ENCODE data around the gene GMPR.

The GMPR gene

GRCh38 chr6:16333580-16333979, 95.2 kb downstream of the GMPR start:
- DNase-seq, result no peak

GRCh38 chr6:16334671-16335070, 96.3 kb downstream of the GMPR start:
- no peak for DNase-seq

- DNase-seq, result no peak
These were observed 96.8 kb downstream of the GMPR start for GRCh38 chr6:16335176-16335575.

- no peak for DNase-seq
These were observed 97.8 kb downstream of the GMPR start for GRCh38 chr6:16336056-16336818.

- no peak for DNase-seq
These were observed 98.5 kb downstream of the GMPR start for GRCh38 chr6:16336911-16337294.

GRCh38 chr6:16337295-16337975, 99.0 kb downstream of the GMPR start:
- no peak for DNase-seq

- DNase-seq, result no peak
These were observed 100.3 kb downstream of the GMPR start for GRCh38 chr6:16338577-16339264.

- DNase-seq, result no peak
These were observed 100.8 kb downstream of the GMPR start for GRCh38 chr6:16339265-16339587.

GRCh38 chr6:16343593-16343992, 105.2 kb downstream of the GMPR start:
- no peak for DNase-seq

- DNase-seq, result no peak
These were observed 106.4 kb downstream of the GMPR start for GRCh38 chr6:16344756-16345155.

Measured in NCI-H187 (cell line).